GM19238 (cell line): ENCODE results near the gene CPT1A.

Experiments used
- DNase-seq: peaks from one replicate; pipeline ENCODE4 v3.0.0; 2011; ENCODE audit warnings: low spot score; ENCODE audit not compliant: insufficient read length

The CPT1A gene

DNA sequence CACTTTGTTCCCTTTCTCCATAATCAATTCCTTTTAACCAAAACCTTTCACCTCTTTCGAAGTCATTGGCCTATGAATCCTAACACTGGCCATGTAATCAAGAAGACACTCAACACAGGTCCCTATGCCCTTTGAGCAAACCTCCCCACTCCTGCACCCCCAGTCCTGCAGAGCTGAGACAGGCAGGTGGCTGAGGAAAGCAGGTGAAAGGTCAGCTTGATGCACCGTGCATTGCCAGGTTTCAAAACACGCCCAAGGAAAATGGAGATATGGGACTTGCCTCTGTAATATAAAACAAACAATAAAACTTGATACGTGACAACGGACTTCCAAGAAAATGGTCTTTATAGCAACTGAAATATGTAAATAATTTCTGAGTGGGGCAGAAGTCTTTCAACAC lies 10.6 kb downstream of the CPT1A start:
- DNase-seq, result no peak

DNA sequence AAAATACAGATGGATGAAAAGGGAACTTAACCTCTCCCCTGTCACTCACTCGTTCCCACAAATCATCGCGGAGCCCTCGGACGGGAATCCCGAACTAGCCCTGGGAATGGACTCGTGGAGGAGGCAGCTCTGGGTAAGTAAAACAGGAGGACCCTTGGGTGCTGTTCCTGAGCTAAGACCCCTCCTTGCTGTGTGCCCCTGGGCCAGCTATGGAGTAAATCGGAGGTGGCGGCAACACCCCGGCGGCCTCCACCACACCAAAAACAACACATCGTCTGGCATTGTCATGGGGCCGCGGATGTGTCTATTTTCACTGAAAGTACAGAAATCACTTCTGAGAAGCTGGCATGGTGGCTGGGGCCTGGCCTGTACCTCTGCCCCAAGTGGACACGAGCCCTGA lies 12.1 kb downstream of the CPT1A start:
- no peak for DNase-seq

DNA sequence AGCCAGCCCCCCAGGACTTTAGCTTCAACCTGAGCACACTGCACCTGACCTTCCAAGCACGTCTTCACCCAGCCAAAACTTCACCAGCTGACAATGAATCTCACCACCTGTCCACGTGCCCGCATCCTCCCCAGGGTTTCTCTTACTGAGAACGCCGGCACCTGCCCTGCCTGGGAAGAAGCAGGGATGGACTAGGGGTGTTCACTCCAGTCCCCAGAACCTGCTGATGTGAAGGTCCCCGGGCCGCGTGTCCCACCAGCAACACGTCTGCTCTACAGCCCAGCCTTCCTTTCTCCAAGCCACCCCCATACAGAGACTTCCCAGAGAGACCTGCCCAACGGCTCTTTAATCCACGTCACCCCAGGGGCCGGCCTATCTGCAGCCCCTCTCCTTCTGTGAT lies 12.8 kb downstream of the CPT1A start:
- DNase-seq, result no peak

DNA sequence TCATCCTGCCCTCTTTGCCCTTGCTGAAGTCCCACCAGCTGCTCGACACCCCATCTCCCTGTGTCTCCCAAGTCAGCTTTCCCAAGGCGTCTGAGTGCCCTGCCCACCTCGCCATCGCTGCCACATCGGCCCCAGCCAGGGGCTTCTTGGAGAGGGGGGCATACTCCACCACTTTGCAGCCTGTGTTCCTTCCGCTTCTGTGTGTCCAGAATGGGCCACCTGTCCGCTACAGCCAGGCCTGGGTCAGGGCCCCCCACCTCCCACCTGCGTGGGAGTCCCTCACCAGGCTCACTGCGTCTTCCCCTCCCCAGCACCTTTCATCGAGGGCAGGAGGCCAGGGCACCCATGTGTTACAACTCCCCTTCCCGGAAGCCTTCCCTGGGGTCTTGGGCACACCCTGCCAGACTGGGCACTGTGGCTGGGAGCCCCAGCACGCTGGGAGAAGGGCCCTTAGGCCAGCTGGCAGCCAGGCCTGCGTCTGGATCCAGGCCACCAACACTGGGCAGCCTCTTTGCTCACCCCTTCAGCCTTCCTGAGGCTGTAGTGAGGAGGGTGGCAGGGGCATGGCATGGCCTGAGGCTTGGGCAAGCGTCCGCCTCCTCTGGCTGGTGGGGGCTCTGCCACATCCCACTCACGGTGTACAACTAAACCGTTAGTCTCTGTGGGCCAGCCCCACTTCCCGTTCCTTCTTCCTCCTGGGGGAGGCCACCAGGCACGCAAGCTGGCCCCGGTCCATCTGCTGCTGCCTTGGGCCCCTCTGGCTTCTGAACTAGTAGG lies 13.4 kb downstream of the CPT1A start:
- DNase-seq, result no peak

DNA sequence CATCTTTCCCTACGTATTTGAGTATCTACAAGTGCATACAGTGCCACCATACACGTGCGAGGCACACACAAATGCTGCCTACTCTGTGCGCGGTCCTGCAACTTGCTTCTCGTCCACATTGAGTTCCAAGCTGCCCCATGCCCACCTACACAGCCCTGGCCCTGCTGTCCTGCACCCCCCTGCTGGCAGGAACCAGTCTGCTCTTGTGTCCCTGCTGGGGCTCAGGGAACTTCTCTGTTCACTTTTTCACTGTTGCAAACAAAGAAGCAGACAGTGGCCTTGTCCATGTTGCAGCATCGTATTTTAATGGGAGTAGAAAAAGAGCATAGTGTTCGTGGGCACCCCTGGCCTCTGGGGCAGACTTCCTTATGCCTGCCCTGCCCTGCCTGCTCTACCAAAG lies 14.0 kb downstream of the CPT1A start:
- no peak for DNase-seq

DNA sequence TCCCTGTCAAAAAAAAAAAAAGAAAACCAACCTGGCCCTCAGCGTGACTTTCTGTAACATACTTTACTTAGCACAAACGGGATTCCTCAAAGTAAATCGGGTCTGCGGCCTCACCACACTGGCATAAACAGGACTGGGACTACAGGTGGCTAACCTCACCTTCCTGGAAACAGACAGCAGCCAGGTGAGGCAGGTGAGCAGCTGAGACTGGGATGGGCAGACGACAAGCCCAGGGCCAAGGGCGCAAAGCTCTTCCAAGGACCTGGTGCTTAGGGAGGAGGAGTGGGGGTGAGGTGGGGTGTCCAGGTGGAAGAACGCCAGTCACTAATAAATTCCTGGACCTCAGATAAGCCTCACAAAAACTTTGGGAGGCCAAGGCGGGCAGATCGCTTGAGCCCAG lies 15.0 kb downstream of the CPT1A start:
- no peak for DNase-seq

DNA sequence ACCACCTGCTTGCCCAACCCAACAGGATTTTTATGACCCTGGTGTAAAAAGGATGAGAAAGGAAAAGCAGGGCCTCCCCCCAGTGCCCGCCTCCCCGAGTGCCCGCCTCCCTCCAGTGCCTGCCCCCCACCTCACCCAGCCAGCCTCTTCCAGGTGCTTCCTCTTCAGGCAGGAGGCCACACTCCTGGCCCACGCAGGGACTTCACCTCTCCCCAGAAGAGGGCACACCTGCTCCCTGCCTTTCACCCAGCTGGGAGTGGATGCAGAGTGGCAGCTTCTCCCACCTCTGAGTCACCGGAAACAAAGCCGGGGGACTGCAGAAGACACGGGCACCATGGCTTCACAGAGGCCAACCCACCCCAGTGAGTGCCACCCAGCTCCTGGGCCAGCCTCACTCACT lies 16.1 kb downstream of the CPT1A start:
- no peak for DNase-seq

DNA sequence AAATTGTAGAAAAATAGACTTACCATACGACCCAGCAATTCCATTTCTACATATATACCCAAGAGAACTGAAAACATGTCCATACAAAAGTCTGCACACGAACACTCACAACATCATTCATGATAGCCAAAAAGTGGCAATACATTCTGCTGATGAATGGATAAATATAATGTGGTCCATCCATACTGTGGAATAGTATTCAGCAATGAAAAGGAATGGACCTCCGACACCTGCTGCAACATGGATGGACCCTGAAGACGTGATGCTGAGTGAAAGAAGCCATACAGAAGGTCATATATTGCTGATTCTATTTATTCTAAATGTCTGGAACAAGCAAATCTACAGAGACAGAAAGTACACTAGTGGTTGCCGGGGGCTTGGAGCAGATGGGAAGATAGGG lies 19.2 kb downstream of the CPT1A start:
- DNase-seq, result no peak

DNA sequence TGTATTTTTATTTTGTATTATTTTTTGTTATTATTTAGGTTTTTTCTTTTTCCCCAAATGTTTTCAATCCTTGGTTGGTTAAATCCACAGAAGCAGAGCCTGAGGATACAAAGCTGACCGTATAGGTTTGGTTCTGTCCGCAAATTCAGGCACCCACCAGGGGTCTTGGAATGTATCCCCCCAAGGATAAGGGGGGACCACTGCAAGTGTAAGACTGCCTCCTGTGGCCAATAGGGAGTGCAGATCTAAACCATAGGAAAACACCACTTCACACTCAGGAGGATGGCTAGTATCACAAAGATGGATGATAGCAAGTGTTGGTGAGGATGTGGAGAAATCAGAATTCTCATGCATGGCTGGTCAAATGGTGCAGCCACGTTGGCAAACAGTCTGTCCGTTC lies 20.0 kb downstream of the CPT1A start:
- no peak for DNase-seq

DNA sequence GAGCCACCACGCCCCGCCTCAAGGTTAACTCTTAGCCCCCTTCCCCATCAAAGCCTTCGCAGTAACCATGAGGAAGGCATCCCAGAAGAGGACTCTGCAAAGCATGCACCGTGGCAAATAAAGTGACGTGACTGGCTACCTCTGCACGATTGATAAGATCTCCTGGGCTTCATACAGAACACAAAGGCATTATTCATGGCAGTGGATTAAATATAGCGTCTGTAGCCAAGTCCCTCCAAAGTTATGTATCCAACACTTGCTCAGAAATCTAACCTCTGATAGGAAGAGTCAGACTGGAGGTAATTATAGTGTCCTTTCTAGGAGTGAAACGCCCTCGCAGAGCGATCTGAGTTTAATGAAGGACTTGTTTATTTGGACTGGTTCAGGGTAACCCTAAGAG lies 22.4 kb downstream of the CPT1A start:
- DNase-seq, result no peak

DNA sequence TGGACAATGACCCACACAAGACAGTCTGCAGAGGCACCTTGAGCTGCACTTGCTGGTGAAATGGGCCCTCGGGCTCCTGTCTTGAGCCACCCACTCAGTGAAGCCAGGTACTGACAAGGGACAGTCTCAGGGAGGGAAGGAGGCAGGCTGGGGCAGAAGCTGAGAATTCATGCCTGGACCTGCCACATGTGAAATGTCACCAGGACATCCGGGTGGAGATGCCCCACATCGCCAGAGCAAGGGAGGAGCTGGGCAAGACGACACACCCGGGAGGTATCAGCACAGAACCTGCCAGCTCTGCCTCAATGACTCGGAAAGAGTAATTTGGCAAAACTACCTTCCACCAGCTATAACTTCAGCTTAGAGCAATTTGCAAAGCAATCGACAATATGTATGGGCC lies 23.5 kb downstream of the CPT1A start:
- no peak for DNase-seq

DNA sequence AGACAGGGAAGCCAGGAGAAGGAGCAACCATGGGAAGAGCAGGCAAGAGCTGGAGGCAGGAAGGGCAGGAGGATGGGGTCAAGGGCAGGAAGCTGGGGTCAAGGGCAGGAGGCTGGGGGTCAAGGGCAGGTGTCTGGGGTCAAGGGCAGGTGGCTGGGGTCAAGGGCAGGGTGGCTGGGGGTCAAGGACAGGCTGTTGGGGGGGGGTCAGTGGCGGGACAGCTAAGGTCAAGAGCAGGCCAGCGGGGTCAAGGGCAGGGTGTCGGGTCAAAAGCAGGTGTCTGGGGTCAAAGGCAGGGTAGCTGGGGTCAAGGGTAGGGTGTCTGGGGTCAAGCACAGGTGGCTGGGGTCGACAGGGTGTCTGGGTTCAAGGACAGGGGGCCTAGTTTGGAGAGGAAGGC lies 24.2 kb downstream of the CPT1A start:
- no peak for DNase-seq

DNA sequence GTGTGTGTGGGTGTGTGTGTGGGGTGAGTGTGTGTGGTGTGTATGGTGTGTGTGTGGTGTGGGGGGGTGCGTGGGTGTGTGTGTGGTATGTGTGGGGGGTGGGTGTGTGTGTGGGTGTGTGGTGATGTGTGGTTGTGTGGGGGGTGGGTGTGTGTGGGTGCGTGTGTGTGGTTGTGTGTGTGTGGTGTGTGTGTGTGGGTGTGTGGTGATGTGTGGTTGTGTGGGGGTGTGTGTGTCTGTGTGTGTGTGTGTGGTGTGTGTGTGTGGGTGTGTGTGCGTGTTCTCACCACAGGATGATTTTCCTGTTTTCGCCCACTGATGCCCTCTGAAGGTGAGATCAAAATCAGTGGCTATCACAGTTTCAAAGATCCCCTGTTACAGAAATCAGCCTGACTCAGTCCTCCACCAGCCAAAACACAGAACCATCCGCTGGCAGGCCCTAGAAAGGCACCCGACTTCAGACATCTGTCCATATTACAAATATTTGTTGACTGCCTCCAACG lies 24.7 kb downstream of the CPT1A start:
- DNase-seq, result no peak

DNA sequence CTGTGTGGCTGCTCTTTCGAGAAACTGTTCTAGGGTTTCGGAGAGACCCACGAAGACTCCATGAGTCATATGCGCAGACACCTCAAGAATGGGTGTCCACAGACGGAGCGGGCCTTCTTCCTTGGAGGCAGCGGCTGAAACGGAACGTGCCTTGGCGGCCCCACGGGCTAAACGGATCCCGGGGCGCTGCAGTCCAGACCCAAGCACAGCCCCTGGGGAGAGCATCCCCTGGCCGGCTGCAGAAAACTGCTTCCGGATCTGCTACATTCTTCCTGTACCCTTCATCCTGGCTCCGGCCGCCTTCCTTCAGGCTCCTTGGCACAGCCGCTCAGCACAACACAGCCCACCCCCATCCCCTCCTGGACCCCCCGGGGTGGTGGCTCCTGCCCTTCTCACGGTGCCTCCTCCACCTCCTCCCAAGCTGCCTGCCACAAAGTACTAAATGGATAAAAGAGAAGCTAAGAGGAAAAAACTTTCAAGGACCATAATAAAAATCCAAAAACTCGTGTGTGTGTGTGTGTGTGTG lies 25.4 kb downstream of the CPT1A start:
- DNase-seq, result no peak

DNA sequence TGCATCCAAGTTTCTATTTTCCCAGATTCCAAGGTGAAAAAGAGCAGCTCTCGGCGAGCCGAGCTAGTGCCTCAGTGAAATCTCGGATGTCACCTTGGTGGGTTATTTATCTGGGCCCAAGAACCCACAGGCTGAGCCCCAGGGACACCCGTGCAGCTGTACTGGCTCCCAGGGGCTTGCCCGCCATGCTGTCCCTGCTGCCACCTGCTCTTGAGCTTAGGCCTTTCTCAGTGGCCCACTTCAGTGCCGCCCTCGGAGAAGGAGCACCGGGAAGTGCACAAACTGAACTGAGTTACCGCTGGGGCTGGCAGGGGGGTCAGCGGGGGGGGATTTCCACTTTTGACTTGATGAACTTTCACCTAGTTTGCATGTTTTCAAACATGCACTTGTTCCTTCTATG lies 27.9 kb downstream of the CPT1A start:
- no peak for DNase-seq

DNA sequence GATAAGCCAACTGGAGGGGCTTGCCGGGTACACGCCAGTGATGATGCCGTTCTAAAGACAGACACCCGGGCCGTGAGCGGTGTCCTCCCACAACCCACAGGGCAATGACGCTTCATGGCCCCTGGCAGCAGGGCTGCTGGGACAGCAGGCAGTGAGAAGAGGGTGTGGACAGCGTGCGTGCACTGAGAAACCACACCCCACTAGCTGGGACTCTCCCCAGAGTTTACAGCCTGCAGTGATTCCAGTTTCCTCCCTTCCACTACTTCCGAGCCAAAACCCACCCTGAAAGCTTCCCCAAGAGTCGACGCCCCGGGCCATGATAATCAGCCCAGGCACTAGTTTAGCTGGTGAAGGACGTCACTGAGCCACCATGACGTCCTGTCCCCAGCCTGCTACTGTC lies 29.2 kb downstream of the CPT1A start:
- DNase-seq, result no peak

DNA sequence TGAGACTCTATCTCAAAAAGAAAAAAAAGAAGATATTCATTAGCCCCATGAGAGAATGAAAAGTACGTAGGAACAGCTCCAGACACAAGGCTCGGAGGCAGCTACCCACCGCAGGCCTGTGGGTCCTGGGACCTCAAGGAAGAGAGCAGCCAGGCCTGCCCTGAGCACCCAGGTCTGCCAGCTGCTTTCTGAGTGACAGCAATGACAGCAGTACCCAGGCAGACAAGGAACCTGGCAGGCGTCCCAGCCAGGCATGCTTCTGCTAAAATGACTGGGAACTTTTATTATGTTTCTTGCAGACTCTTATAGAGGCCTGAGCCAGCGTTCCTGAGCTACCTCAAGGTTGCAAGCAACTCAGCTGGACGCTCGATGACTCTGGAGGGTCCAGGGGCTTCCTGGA lies 31.6 kb downstream of the CPT1A start:
- DNase-seq, result no peak

DNA sequence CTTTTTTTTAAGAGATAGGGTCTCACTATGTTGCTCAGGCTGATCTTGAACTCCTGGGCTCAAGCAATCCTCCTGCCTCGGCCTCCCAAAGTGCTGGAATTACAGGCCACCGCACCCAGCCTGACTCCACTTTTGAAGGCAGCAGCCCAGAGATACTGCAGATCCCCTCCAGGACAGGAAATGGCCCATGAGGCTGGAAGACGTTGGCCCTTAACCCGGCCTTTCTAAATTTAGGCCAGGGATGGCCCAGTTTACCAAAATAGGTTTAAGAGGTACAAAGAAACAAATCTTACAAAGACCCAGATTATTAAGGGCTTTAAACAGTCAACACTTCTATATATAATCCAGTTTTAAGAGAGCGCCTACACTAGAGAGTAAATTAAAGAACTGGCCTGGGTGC lies 32.2 kb downstream of the CPT1A start:
- DNase-seq, result no peak

DNA sequence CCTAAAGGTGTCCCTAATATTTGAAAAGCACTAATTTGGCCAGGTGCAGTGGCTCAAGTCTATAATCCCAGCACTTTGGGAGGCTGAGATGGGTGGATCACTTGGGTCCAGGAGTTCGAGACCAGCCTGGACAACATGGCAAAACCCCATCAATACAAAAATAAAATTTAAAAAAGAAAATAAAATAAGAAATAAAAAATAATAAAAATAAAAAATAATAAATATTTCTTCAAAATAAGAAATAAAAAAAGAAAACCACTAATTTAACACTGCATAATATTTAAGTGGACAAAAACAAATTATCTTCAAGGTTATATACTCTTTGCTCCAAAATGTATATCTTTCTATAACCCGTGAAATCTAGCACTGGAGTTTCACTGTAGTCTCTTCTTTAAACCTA lies 32.9 kb downstream of the CPT1A start:
- DNase-seq, result no peak

DNA sequence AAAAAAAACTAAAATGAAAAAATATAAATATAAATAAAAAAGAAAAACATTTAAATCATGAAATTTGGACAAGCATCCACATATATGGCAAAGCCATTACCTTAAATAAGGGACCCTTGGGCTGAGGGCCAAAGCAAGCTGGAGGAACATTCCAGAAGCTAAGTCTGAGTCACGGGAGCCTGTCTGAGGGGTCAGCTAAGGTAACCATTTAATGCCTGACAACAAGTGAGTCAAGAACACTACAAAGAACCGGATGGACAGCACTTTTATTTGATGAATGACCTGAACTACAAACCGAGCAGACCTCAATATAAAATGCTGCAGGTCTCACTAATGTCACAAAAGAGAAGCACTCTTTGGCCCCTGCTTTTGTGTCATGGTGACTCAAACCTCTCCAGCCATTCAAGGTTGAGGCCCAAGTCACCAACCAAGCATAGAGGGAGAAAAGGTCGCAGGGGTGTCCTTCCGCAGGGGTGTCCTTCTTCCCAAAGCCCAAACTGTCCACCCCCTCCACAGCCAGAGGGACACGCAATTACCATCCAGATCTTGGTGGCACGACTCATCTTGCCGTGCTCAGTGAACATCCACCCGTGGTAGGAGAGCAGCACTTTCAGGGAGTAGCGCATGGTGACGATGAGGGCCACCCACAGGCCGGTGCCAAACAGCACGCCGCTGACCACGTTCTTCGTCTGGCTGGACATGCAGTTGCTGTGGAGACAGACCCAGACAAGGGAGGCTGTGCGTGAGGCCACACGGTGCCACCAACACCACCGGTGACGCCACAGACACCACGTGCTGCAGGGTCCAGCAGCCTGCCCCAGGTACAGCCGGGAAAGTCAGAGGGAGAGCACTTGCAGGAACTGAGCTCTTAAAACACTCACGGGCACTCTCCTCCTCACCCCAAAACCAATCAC lies 34.5 kb downstream of the CPT1A start:
- no peak for DNase-seq

DNA sequence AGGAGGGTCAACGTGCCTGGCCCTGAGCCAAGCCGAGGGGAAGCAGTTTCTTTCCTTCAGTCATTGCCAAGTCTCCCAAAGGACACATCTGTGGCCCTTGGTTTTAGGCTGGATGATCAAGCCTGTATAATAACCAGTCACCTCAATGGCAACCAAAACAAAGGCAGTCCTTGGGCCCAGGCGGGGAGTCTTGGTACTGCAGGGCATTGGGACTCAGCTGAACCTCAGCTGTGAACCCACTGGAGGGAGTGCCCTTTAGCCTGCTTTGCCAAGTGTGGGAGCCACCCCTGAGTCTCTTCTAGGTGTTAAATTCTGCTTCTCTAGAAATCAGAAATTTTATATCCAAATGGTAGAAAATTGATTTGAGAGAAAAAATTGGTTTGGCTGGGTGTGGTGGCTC lies 36.9 kb downstream of the CPT1A start:
- no peak for DNase-seq

DNA sequence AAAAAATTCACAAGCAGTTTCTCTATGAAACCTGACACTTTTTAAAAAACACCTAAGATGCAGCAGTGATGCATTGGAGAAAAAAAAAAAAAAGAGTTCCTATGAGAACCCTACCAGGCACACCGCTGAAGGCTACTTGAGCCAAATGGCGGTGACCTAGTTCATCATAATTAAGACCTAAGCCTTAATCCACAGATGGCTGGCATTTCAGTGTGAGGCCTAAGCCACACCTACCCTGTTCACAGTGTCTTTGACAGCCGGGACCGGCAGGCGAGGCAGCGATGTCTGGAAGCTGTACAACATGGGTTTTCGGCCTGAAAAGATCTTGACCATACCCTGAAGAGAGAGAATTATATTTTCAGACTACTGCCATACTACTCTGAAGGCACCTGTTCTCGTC lies 38.0 kb downstream of the CPT1A start:
- no peak for DNase-seq
